ENCODE results near the gene NFKBIE. TPM values are rescaled to one million over a fixed set of nuclear protein-coding genes. Genes with fewer than 3 reads are reported as not detected.

The NFKBIE gene
- total and polyA plus RNA-seq, 2 of the 13 experiments (the other 11 are each of a cell fraction or from before 2014, with no cell fraction given) = 6.7 to 14.5 TPM

- TF ChIP-seq, protein P1, sequence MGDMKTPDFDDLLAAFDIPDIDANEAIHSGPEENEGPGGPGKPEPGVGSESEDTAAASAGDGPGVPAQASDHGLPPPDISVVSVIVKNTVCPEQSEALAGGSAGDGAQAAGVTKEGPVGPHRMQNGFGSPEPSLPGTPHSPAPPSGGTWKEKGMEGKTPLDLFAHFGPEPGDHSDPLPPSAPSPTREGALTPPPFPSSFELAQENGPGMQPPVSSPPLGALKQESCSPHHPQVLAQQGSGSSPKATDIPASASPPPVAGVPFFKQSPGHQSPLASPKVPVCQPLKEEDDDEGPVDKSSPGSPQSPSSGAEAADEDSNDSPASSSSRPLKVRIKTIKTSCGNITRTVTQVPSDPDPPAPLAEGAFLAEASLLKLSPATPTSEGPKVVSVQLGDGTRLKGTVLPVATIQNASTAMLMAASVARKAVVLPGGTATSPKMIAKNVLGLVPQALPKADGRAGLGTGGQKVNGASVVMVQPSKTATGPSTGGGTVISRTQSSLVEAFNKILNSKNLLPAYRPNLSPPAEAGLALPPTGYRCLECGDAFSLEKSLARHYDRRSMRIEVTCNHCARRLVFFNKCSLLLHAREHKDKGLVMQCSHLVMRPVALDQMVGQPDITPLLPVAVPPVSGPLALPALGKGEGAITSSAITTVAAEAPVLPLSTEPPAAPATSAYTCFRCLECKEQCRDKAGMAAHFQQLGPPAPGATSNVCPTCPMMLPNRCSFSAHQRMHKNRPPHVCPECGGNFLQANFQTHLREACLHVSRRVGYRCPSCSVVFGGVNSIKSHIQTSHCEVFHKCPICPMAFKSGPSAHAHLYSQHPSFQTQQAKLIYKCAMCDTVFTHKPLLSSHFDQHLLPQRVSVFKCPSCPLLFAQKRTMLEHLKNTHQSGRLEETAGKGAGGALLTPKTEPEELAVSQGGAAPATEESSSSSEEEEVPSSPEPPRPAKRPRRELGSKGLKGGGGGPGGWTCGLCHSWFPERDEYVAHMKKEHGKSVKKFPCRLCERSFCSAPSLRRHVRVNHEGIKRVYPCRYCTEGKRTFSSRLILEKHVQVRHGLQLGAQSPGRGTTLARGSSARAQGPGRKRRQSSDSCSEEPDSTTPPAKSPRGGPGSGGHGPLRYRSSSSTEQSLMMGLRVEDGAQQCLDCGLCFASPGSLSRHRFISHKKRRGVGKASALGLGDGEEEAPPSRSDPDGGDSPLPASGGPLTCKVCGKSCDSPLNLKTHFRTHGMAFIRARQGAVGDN (CRISPR knock-in tag; IDR thresholded peaks at IDR 0.05) = peak; percentile 85
- TF ChIP-seq ZNF362 (CRISPR knock-in tag; IDR thresholded peaks at IDR 0.05; ENCODE audit: borderline replicate concordance) = no peak
- TF ChIP-seq CREB1 (IDR thresholded peaks at IDR 0.05) = no peak
- TF ChIP-seq CREB1 (CRISPR knock-in tag; IDR thresholded peaks at IDR 0.05) = no peak
- peak; percentile 45; the same call in 1 of the 2 replicates for TF ChIP-seq ELF3 (CRISPR knock-in tag; IDR thresholded peaks at IDR 0.05)
- TF ChIP-seq POLR2AphosphoS2 (IDR thresholded peaks at IDR 0.05; ENCODE audit: low read depth, low read length) = no peak
- peak; percentile 52; the same call in 1 of the 2 replicates for TF ChIP-seq ARID5B (CRISPR knock-in tag; IDR thresholded peaks at IDR 0.05)
- no peak for TF ChIP-seq TCF12 (IDR thresholded peaks at IDR 0.05)
- no peak for TF ChIP-seq TCF12 (CRISPR knock-in tag; IDR thresholded peaks at IDR 0.05)
- no peak for TF ChIP-seq ZNF691 (CRISPR knock-in tag; IDR thresholded peaks at IDR 0.05; ENCODE audit: borderline replicate concordance, low read depth)
- TF ChIP-seq ZFP37 (CRISPR knock-in tag; IDR thresholded peaks at IDR 0.05; ENCODE audit: borderline replicate concordance) = no peak; the same call in 1 of the 2 replicates
- TF ChIP-seq ZNF17 (CRISPR knock-in tag; IDR thresholded peaks at IDR 0.05) = no peak
- 0 out of 2 replicates have a peak, but pooled peaks have one; percentile 54 for TF ChIP-seq AKAP8 (CRISPR knock-in tag; IDR thresholded peaks at IDR 0.05)
- TF ChIP-seq ZNF44 (CRISPR knock-in tag; IDR thresholded peaks at IDR 0.05) = no peak
- TF ChIP-seq ZNF558 (CRISPR knock-in tag; IDR thresholded peaks at IDR 0.05; ENCODE audit: borderline replicate concordance) = no peak
- TF ChIP-seq REPIN1 (CRISPR knock-in tag; IDR thresholded peaks at IDR 0.05; ENCODE audit: borderline replicate concordance, low read depth) = peak; percentile 89
- TF ChIP-seq CEBPB (IDR thresholded peaks at IDR 0.05; ENCODE audit: borderline replicate concordance, low read depth, low read length) = no peak
- TF ChIP-seq ZNF335 (CRISPR knock-in tag; IDR thresholded peaks at IDR 0.05) = peak; percentile 63; the same call in 1 of the 2 replicates
- no peak for TF ChIP-seq ZNF7 (CRISPR knock-in tag; IDR thresholded peaks at IDR 0.05)
Measured at GRCh38 chr6:44234101-44235025, 31.0 kb downstream of the NFKBIE start (continued).

Measured in HepG2 (cell line).